Measurements from ENCODE around the gene CSPG5.

Gene CSPG5

GRCh38 chr3:47578691-47579632 is at the start of gene CSPG5:
Gene CSPG5 (minus strand): TSS chr3:47578865. CDS start chr3:47578693, 172 bp downstream.
- no peak for DNase-seq

GRCh38 chr3:47628426-47628825 is 49.8 kb upstream of the CSPG5 start:
- no peak for DNase-seq

- no peak for DNase-seq
Observed at GRCh38 chr3:47622671-47623461, 44.2 kb upstream of the CSPG5 start.

GRCh38 chr3:47617086-47618010 is 38.7 kb upstream of the CSPG5 start:
- DNase-seq, result no peak

- DNase-seq, result no peak
Observed at GRCh38 chr3:47614788-47615187, 36.1 kb upstream of the CSPG5 start.

GRCh38 chr3:47613722-47614121 is 35.1 kb upstream of the CSPG5 start:
- no peak for DNase-seq

GRCh38 chr3:47612879-47613278 is 34.2 kb upstream of the CSPG5 start:
- DNase-seq, result no peak

- DNase-seq, result no peak
Observed at GRCh38 chr3:47612178-47612577, 33.5 kb upstream of the CSPG5 start.

- DNase-seq, result no peak
Observed at GRCh38 chr3:47611576-47611975, 32.9 kb upstream of the CSPG5 start.

GRCh38 chr3:47610583-47610982 is 31.9 kb upstream of the CSPG5 start:
- no peak for DNase-seq

GRCh38 chr3:47607335-47607734 is 28.7 kb upstream of the CSPG5 start:
- no peak for DNase-seq

- DNase-seq, result no peak
Observed at GRCh38 chr3:47606165-47606564, 27.5 kb upstream of the CSPG5 start.

GRCh38 chr3:47605652-47606051 is 27.0 kb upstream of the CSPG5 start:
- no peak for DNase-seq

- no peak for DNase-seq
Observed at GRCh38 chr3:47604145-47604544, 25.5 kb upstream of the CSPG5 start.

- DNase-seq, result no peak
Observed at GRCh38 chr3:47603332-47603731, 24.7 kb upstream of the CSPG5 start.

- DNase-seq, result no peak
Observed at GRCh38 chr3:47601281-47601680, 22.6 kb upstream of the CSPG5 start.

- DNase-seq, result no peak
Observed at GRCh38 chr3:47594792-47595191, 16.1 kb upstream of the CSPG5 start.

GRCh38 chr3:47592066-47592795 is 13.6 kb upstream of the CSPG5 start:
- no peak for DNase-seq

- DNase-seq, result no peak
Observed at GRCh38 chr3:47590216-47590615, 11.6 kb upstream of the CSPG5 start.

GRCh38 chr3:47588587-47588986 is 9.9 kb upstream of the CSPG5 start:
- no peak for DNase-seq

- DNase-seq, result no peak
Observed at GRCh38 chr3:47588053-47588452, 9.4 kb upstream of the CSPG5 start.

- no peak for DNase-seq
Observed at GRCh38 chr3:47586746-47587145, 8.1 kb upstream of the CSPG5 start.
